ENCODE data around the gene MYCL. TPM values are rescaled to one million over a fixed set of nuclear protein-coding genes. Genes with fewer than 3 reads are reported as not detected.
"Not testable (repeated sequence)": the region's sequence is repeated elsewhere in the genome, so short reads cannot be mapped to it uniquely, and the experiment has no call there.

Gene MYCL
- total and polyA plus RNA-seq, 2 of the 13 experiments (the other 11 are each of a cell fraction or from before 2014, with no cell fraction given): 0.31 to 1.7 TPM

DNA sequence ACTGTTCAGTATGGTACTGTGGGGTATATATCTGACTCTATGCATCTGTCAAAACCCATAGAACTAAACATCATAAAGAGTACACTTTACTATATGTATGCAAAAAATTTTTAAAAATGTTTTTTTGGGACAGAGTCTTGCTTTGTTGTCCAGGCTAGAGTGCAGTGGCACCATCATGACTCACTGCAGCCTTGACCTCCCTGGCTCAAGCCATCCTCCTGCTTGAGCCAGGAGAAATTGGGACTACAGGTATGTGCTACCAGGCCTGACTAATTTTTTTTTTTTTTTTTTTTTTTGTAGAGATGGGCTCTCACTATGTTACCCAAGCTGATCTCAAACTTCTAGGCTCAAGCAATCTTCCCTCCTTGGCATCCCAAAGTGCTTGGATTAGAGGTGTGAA is 29.9 kb downstream of the MYCL start (continued):
- no peak for TF ChIP-seq ATF7-NPFF (CRISPR knock-in tag; IDR thresholded peaks at IDR 0.05; ENCODE audit: low read depth)
- TF ChIP-seq FOSL2 (CRISPR knock-in tag; IDR thresholded peaks at IDR 0.05): peak; percentile 65
- TF ChIP-seq CBX1 (IDR thresholded peaks at IDR 0.05; ENCODE audit: low read depth): no peak

DNA sequence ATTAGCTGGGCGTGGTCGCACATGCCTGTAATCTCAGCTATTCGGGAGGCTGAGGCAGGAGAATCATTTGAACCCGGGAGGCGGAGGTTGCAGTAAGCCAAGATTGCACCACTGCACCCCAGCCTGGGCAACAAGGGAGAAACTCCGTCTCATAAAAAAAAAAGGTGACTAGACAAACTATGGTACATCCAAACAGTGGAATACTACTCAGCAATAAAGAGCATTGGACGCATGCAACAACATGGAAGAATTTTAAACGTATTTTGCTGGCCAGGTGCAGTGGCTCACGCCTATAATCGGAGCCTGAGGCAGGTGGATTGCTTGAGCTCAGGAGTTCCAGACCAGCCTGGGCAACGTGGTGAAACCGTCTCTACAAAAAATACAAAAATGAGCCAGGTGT is 30.7 kb downstream of the MYCL start:
- Histone ChIP-seq H3K36me3 (replicated peaks in 1 of 2; ENCODE audit: control insufficient read depth in 1 of 2, insufficient read depth in 2 of 2, low read length in 2 of 2) (peaks cover 2 to 10% of the 10 kb centered on the region in 2 experiments; a peak in 3 of 5 replicates), H3K79me2 (ENCODE audit: insufficient read depth, low read length) (peaks cover 60% of the 10 kb centered on the region), H3K4me1 (ENCODE audit: insufficient read depth, low read length) (peaks cover 19% of the 10 kb centered on the region)
- WGBS (ENCODE audit: low lambda C conversion rate): 97% methylated on average over 12 of the region's 12 CpGs
- ATAC-seq; H3K9ac ChIP-seq (ENCODE audit: insufficient read depth, low read depth, low read length); H3K9me3 ChIP-seq (ENCODE audit: low read length); DNase-seq (ENCODE audit: low spot score); CTCF ChIA-PET (ENCODE audit: low intra/inter-chr PET ratio, low total read pairs); H4K20me1 ChIP-seq (ENCODE audit: insufficient read depth, low read length); H3K4me3 ChIP-seq (replicated peaks in 1 of 3; ENCODE audit: insufficient read depth in 1 of 3, low read depth in 2 of 3, low read length in 3 of 3); H3K27ac ChIP-seq (ENCODE audit: extremely low read length, insufficient read depth, low read length); H3K27me3 ChIP-seq (ENCODE audit: control insufficient read depth in 1 of 2, insufficient read depth in 2 of 2, low read length in 2 of 2); in situ Hi-C loops (cut with HindIII; ENCODE audit: extremely low pct_ligation_motif_present, low pct_unique_long_range_greater_than_20kb); BruUV-seq (replicated peaks); intact Hi-C loops (cut with micrococcal nuclease; ENCODE audit: unreplicated experiment); POLR2A ChIA-PET; FAIRE-seq; H3K4me2 ChIP-seq (ENCODE audit: low read depth, low read length); H2AFZ ChIP-seq (ENCODE audit: low read length): not testable (repeated sequence)

DNA sequence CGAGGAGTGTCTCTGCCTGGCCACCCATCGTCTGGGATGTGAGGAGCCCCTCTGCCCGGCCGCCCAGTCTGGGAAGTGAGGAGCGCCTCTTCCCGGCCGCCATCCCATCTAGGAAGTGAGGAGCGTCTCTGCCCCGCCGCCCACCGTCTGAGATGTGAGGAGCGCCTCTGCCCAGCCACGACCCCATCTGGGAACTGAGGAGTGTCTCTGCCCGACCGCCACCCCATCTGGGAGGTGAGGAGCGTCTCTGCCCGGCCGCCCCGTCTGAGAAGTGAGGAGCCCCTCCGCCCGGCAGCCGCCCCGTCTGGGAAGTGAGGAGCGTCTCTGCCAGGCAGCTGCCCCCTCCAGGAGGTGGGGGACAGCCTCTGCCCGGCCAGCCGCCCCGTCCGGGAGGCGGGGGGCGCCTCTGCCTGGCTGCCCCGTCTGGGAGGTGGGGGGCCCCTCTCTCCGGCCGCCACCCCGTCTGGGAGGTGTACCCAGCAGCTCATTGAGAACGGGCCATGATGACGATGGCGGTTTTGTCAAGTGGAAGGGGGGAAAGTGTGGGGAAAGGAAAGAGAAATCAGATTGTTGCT is 32.1 kb downstream of the MYCL start:
- peaks cover 14% of the 10 kb centered on the region; the same call in 1 of the 2 replicates for H3K4me1 ChIP-seq (ENCODE audit: insufficient read depth, low read length)
- ATAC-seq; H3K9me3 ChIP-seq (ENCODE audit: low read length); intact Hi-C loops (cut with micrococcal nuclease; ENCODE audit: unreplicated experiment); in situ Hi-C loops (cut with HindIII; ENCODE audit: extremely low pct_ligation_motif_present, low pct_unique_long_range_greater_than_20kb); H3K27ac ChIP-seq (ENCODE audit: extremely low read length, insufficient read depth, low read length); FAIRE-seq; CTCF ChIA-PET (ENCODE audit: low intra/inter-chr PET ratio, low total read pairs); H3K4me3 ChIP-seq (replicated peaks in 1 of 3; ENCODE audit: insufficient read depth in 1 of 3, low read depth in 2 of 3, low read length in 3 of 3); H3K27me3 ChIP-seq (ENCODE audit: control insufficient read depth in 1 of 2, insufficient read depth in 2 of 2, low read length in 2 of 2); POLR2A ChIA-PET; H4K20me1 ChIP-seq (ENCODE audit: insufficient read depth, low read length); H3K9ac ChIP-seq (ENCODE audit: insufficient read depth, low read depth, low read length); DNase-seq (ENCODE audit: low spot score); H3K4me2 ChIP-seq (ENCODE audit: low read depth, low read length); H2AFZ ChIP-seq (ENCODE audit: low read length): not testable (repeated sequence)
- BruUV-seq (replicated peaks): TSS peak; percentile 48
- peaks cover 58% of the 10 kb centered on the region for H3K79me2 ChIP-seq (ENCODE audit: insufficient read depth, low read length)
- H3K36me3 ChIP-seq (replicated peaks in 1 of 2; ENCODE audit: control insufficient read depth in 1 of 2, insufficient read depth in 2 of 2, low read length in 2 of 2): peaks cover 2 to 11% of the 10 kb centered on the region in 2 experiments; a peak in 3 of 5 replicates
- over 99% methylated on average over 11 of the region's 37 CpGs for WGBS (ENCODE audit: low lambda C conversion rate)
